Progenitor cell of endocrine pancreas (in vitro differentiated cells): Measurements from ENCODE around the gene TTC28. TPM values are rescaled to one million over a fixed set of nuclear protein-coding genes. Genes with fewer than 3 reads are reported as not detected.
A peak's percentile ranks its signal among the peaks of the same experiment; 100 is the strongest.

Experiments used
- DNase-seq: peaks from one replicate; pipeline ENCODE4 v3.0.0; 2021; ENCODE audit warnings: low spot score; ENCODE audit not compliant: unreplicated experiment
- H3K27ac Mint-ChIP-seq: 2 replicates; pipeline ENCODE4 v1.8.0; 2021; ENCODE audit warnings: mild to moderate bottlenecking, moderate library complexity, mixed read lengths
- H3K27me3 Mint-ChIP-seq: 2 replicates; pipeline ENCODE4 v1.8.0; 2021; ENCODE audit warnings: mixed read lengths
- H3K36me3 Mint-ChIP-seq: 2 replicates; pipeline ENCODE4 v1.8.0; 2022; ENCODE audit warnings: mixed read lengths; ENCODE audit not compliant: insufficient read depth
- H3K4me1 Mint-ChIP-seq: 2 replicates; pipeline ENCODE4 v1.8.0; 2021; ENCODE audit warnings: low read depth, mixed read lengths
- H3K4me3 Mint-ChIP-seq: 2 replicates; pipeline ENCODE4 v1.8.0; 2021; ENCODE audit warnings: low read depth, mild to moderate bottlenecking, moderate library complexity, mixed read lengths
- H3K9me3 Mint-ChIP-seq: 2 replicates; pipeline ENCODE4 v1.8.0; 2021; ENCODE audit warnings: low read depth, mixed read lengths
- total RNA-seq: library from RNA; stranded (reverse); gene quantifications from 2 replicates; pipeline ENCODE4 v1.2.1, GENCODE V29; 2021
- TF ChIP-seq, protein P1 (sequence below): fragments of 200-600 bp; sonication (generic); IDR thresholded peaks from one replicate; pipeline ENCODE4 v1.5.0; 2021; ENCODE audit warnings: antibody characterized with exemption, mild to moderate bottlenecking; ENCODE audit not compliant: unreplicated experiment

TTC28 gene
- total RNA-seq, 1 donor from 2014 or later = 35.2 TPM

- Mint-ChIP-seq H3K27ac (peak overlapping the region; percentile 9), H3K36me3 (peaks cover 3% of the 10 kb centered on the region), H3K4me3 (no peak overlapping the region), H3K27me3 (no peaks in the 10 kb centered on the region), H3K4me1 (peaks cover 6% of the 10 kb centered on the region), H3K9me3 (no peaks in the 10 kb centered on the region)
- no peak for DNase-seq
- TF ChIP-seq, protein P1, sequence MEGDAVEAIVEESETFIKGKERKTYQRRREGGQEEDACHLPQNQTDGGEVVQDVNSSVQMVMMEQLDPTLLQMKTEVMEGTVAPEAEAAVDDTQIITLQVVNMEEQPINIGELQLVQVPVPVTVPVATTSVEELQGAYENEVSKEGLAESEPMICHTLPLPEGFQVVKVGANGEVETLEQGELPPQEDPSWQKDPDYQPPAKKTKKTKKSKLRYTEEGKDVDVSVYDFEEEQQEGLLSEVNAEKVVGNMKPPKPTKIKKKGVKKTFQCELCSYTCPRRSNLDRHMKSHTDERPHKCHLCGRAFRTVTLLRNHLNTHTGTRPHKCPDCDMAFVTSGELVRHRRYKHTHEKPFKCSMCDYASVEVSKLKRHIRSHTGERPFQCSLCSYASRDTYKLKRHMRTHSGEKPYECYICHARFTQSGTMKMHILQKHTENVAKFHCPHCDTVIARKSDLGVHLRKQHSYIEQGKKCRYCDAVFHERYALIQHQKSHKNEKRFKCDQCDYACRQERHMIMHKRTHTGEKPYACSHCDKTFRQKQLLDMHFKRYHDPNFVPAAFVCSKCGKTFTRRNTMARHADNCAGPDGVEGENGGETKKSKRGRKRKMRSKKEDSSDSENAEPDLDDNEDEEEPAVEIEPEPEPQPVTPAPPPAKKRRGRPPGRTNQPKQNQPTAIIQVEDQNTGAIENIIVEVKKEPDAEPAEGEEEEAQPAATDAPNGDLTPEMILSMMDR = no peak
Observed at GRCh38 chr22:27996529-27996925, 683.1 kb downstream of the TTC28 start.

GRCh38 chr22:27995801-27996528 is 683.7 kb downstream of the TTC28 start:
- peaks cover 3% of the 10 kb centered on the region for H3K4me1 Mint-ChIP-seq
- no peak overlapping the region for H3K27ac Mint-ChIP-seq
- no peak overlapping the region for H3K4me3 Mint-ChIP-seq
- H3K36me3 Mint-ChIP-seq = peaks cover 3% of the 10 kb centered on the region
- H3K9me3 Mint-ChIP-seq = no peaks in the 10 kb centered on the region
- DNase-seq = no peak
- H3K27me3 Mint-ChIP-seq = no peaks in the 10 kb centered on the region
- TF ChIP-seq, protein P1 = no peak

DNA sequence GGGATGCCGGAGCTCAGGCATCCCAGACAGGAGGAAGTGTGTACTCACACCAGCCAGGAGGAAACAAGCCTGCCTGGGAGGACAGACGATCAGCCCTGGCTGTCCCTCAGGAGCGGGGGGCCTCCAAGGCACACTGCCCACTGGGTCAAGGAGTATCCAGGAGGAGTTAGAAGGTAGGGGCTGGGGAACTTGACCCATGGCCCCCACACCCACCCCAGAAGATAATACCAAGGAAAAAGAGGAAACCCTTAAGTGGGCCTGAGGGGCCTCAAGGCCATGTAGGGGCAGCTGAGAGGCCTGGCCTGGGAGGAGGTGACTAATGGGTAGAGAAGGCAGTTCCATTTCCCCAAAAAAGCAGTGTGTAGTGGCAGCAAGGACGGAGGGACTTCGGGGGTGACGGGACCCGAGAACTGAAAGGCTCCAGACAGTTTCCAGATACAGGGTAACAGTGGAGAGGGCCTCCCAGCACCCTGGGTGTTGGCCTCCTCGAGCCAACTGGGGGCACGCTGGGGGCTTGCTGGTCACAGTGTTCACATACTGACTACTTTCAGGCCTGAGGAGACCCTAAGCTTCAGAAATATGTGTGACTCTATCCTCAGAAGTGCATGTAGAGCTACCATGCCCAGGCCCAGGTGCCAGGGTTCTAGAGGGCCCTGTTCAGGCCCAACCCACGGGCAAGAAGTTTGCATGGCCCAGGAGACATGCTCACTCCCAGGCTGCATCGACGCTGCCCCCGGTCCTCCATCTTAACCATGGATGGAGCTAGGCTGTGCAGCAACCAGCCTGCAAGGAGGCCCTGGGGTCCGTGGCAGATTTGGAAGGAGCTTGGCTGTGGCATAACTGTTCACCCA is 684.9 kb downstream of the TTC28 start:
- TF ChIP-seq, protein P1 = no peak
- Mint-ChIP-seq H3K27me3 (no peaks in the 10 kb centered on the region), H3K4me1 (peaks cover 1% of the 10 kb centered on the region), H3K9me3 (no peaks in the 10 kb centered on the region), H3K27ac (peak overlapping the region; percentile 81), H3K36me3 (peaks cover 3% of the 10 kb centered on the region), H3K4me3 (no peak overlapping the region)
- DNase-seq = no peak

DNA sequence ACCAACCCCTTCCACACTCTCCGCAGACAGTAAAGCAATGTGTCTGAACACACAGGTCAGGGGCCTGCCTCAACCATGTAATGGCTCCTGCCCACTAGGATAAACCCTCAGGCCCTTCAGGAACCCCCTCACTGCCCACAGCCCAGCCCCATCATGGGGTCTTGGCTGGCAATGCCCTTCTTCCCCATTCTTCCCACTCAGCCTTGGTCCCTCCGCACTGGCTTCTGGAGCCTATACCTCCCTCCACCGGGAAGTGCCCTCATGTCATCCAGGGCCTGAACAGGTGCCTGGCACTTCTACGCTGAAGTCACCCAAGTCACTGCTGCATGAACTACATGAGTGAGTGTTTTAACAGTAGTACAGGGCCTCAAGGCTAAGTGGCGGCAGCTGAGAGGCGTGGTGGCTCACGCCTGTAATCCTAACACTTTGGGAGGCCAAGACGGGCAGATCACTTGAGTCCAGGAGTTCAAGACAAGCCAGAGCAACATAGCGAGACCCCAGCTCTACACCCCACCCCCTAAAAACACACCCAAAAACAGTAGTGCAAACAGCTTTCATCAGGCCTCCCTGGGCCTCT is 685.8 kb downstream of the TTC28 start:
- no peak for DNase-seq
- Mint-ChIP-seq H3K4me3 (no peak overlapping the region), H3K9me3 (no peaks in the 10 kb centered on the region), H3K27ac (no peak overlapping the region), H3K4me1 (peaks cover 1% of the 10 kb centered on the region), H3K27me3 (no peaks in the 10 kb centered on the region), H3K36me3 (peaks cover 4% of the 10 kb centered on the region)
- TF ChIP-seq, protein P1 = no peak

- TF ChIP-seq, protein P1 = no peak
- Mint-ChIP-seq H3K4me1 (peaks cover 1% of the 10 kb centered on the region), H3K4me3 (no peak overlapping the region), H3K27ac (no peak overlapping the region), H3K27me3 (no peaks in the 10 kb centered on the region), H3K36me3 (peaks cover 4% of the 10 kb centered on the region), H3K9me3 (no peaks in the 10 kb centered on the region)
- DNase-seq = no peak
Observed at GRCh38 chr22:27993201-27993635, 686.4 kb downstream of the TTC28 start.
